ENCODE measurements around the gene ZRANB3. TPM values are rescaled to one million over a fixed set of nuclear protein-coding genes. Genes with fewer than 3 reads are reported as not detected.
"Not testable (repeated sequence)": the region's sequence is repeated elsewhere in the genome, so short reads cannot be mapped to it uniquely, and the experiment has no call there.

Gene ZRANB3
- total RNA-seq, 1 experiment from 2014 or later = 7.9 TPM

DNA sequence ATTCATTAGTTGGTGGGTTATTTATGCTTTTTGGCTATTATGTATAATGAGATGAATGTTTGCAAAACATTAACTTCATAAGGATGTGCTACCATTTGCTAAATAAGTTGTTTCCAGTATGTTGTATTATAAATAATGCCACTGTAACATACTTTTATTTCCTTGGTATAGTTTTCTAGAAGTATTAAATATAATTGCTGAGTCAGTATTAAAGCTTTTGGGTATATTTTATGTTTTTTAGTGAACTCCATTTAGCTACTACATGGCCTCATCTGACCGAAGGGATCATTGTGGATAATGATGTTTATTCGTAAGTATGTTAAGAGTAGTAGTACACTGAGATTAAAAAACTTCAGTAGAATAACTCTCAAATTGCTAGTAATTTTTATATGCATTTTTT lies 405.1 kb downstream of the ZRANB3 start:
- DNase-seq (ENCODE audit: low read depth) = no peak

DNA sequence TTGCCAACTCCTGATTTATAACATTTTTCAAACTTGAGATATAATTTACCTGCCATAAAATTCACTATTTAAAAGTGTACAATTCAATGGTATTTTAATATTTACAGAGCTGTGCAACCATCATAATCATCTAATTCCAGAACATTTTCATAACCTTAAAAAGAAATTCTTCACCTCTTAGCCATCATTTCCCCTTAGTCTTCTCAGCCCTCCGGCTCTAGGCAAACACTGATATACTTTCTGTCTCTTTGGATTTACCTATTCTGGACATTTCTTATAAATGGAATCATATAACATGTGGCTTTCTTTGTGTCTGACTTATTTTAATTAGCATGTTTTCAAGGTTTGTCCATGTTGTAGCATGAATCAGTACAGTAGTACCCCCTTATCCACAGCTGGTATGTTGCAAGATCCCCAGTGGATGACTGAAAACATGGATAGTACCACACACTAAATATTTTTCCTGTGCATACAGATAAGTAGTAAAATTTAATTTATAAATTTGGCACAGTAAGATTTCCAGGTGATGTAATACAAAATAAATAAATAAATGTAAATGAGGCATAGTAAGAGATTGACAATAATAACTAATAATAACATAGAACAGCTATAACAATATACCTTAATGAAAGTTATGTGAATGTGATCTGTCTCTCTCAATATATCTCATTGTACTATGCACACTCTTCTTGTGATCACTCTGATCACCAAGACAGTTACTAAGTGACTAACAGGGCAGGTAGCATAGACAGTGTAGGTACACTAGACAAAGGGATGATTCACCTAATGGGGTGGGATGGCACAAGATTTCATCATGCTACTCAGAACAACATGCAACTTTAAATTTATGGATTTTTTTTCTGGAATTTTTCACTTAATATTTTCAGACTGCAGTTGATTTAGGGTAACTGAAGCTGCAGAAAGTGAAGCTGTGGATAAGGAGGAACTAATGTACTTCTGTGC lies 405.8 kb downstream of the ZRANB3 start:
- no peak for DNase-seq (ENCODE audit: low read depth)

- DNase-seq (ENCODE audit: low read depth) = not testable (repeated sequence)
Observed at GRCh38 chr2:135121658-135122039, 409.4 kb downstream of the ZRANB3 start.

DNA sequence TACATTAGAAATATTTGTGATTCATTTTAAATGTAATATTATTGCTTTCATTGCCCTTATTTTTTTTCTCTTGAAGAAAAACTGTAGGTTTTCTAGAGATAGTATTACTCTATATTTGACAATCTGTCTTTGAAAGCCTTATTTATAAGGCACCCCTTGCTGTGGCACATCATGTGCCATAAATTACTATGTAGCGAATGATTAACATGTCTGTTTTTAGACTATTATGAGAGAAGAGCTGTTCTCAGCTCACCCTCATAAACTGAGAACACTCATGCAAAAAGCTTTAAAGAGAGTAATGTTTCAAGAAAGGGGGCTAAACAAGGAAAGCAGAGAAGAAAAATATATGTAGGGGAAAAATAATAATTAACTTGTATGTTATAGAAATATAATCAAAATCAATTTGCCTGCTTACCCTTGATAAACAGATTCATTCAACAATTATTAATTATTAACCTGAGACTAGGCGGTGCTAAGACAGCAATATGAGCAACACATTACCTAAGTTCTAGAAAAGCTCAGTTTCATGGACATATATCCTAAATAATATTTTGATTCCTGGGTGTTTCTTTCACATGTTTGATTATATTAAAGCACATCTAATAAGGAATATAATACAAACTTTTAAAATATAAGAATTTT lies 409.9 kb downstream of the ZRANB3 start:
- no peak for DNase-seq (ENCODE audit: low read depth)

- no peak for DNase-seq (ENCODE audit: low read depth)
Observed at GRCh38 chr2:135119582-135119981, 411.4 kb downstream of the ZRANB3 start.

GRCh38 chr2:135113322-135113721 lies 417.7 kb downstream of the ZRANB3 start:
- DNase-seq (ENCODE audit: low read depth) = no peak

GRCh38 chr2:135105513-135106316 lies 425.3 kb downstream of the ZRANB3 start:
- not testable (repeated sequence) for DNase-seq (ENCODE audit: low read depth)

- DNase-seq (ENCODE audit: low read depth) = no peak
Observed at GRCh38 chr2:135103843-135104242, 427.2 kb downstream of the ZRANB3 start.

DNA sequence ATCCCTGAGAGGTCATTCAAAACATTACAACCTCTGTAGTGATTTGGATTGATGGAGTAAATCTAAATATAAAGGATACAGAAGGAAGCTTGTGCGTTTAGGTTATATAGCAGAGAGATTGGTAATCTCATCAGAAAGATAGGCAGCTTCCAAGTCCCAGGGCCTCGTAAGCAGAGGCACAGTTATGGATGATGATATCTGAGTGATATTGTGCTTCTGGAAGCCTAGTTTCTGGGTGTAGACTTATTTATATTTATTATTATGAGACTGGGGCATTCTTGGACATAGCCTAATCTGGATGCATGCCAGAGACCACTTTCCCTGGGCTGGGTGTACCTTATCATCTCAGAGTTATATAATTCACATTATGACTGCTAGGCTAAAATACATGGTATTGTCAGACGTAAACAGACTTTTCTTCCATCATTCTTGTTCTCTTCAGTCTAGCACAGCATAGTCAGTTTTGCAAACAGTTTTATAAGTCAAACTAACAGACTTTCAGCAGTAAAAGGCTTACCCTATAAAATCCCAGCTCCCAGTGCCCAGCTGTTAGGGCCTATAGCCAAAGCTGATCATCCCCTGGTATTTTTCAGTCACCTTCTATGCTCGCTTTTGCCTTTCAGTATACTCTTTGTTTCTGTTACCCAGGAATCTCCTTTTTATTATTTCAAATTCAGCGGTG lies 431.1 kb downstream of the ZRANB3 start:
- DNase-seq (ENCODE audit: low read depth) = no peak

DNA sequence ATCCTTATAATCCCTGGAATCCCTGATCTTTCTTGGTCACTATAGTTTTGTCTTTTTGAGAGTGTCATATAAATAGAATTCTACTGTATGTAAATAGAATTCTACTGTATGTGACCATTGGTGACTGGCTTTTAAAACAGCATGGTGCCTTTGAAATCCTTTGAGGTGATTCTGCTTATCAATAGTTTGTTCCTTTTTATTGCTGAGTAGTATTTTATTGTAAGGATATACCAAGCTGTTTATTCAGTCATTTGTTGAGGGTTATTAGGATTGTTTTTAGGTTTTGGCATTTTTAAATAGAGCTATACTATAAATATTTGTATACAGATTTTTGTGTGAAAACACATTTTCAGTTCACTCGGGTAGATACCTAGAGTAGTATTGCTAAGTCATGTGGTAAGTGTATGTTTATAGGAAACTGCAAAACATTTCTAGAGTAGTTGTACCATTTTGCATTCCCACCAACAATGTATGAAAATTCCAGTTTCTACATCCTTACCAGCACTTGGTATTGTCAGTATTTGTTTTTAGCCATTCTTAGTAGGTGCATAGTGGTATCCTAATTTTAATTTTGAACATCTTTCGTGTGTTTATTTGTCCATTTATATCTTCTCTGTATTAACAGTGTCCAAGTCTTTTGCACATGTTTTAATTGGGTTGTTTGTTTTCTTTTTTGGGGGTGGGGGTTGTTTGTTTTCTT lies 433.3 kb downstream of the ZRANB3 start:
- no peak for DNase-seq (ENCODE audit: low read depth)

DNA sequence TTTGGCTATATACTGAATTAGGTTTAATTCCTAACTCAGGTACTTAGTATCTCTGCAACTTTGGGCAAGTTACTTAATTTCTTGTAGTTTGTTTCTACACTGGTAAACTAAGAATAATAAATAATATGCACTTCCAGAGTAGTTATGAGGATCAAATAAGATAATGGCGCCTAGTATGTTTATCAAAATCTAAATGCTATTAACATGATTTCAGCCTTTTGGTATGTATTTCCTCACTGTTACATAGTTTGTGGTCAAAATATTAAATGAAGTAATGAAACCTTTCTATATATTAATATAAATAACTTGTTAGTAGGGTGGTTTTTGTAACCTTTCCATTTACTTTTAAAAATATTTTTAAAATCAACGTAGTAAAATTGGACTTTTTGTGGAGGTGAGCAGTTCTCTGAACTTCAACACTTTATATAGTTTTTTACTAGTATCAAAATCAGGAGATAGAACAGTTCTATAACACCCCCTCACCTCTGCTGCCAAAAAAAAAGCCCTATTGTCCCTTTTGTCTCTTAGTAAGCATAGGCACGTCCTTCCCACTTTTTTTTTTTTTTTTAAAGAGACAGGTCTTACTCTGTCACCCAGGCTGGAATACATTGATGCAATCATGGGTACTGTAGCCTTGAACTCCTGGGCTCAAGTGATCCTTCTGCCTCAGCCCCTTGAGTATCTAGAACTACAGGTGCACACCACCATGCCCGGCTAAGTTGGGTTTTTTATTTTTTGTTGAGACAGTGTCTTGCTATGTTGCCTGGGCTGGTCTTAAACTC lies 434.2 kb downstream of the ZRANB3 start:
- no peak for DNase-seq (ENCODE audit: low read depth)

DNA sequence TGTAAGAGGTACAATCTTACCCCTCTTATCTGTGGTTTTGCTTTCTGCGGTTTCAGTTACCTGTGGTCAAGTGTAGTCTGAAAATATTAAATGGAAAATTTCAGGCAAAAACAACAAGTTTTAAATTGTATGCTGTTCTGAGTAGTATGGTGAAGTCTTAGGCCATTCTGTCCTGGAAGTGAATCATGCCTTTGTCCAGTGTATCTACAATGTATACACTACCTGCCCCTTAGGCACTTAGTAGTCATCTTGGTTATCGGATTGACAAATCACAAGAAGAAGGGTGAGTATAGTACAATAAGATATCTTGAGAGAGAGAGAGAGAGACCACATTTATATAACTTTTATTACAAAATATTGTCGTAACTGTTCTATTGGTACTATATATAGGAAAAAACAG lies 435.4 kb downstream of the ZRANB3 start:
- no peak for DNase-seq (ENCODE audit: low read depth)

DNA sequence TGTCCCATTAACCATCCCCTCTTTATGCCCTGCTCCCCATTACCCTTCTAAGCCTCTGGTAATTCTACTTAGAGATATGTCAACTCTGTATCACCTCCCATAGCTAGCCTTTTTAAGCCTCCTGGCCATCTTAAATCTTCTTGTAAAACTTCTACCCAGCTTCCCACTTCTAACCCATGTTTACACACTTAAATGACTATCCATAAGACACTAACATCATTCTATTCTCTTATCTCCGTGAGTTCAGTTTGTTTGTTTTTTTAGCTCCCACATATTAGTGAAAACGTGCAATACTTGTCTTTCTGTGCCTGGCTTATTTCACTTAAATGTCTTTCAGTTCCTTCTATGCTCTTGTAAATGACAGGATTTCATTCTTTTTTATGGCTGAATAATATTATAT lies 436.5 kb downstream of the ZRANB3 start:
- no peak for DNase-seq (ENCODE audit: low read depth)

DNA sequence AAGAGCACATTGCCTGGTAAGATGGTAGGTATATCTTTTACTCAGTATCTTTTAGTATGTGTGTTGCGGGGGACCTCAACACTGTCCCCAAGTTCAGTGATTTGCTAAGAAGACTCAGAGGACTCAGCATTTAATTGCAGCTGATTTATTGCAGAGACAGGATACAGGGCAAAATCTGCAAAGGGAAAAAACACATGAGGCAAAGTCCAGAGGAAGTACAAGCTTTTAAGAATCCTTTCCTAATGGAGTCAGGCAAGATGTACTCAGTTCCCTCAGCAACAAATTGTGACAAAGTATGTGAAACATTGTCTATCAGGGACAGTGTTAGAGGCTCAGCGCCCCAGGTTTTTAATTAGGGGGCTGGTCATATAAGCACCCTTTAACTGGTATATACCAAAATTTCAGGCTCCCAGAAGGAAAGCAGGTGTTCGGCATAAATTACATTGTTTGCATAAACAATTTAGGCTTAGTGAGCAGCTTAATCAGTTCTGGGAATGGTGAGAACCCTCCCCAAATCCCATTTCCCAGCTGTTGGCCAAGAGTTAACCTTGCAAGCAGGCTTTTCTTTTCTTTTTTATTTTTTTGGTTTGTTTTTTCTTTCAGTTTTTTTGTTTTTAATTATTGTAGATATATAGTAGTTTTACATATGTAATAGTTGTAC lies 437.2 kb downstream of the ZRANB3 start:
- no peak for DNase-seq (ENCODE audit: low read depth)

- DNase-seq (ENCODE audit: low read depth) = no peak
Observed at GRCh38 chr2:135093193-135093592, 437.8 kb downstream of the ZRANB3 start.

DNA sequence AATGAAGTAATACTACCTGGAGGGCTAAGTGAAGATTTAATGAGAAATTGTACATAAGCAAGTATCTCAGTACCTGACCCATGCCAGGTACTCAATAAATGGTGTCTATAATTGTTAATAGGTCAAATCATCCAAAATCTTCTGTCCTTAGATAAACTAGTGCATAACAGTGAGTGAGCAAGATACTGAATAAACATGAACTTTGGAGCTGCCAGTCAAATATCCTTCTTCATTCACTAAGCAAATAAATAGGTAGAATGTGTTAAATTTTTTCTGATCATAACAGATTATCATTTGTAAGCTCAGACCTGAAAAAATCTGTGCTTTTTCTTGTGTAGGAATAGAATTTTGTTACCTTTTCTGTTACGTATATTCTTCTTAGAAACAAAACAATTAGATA lies 439.3 kb downstream of the ZRANB3 start:
- no peak for DNase-seq (ENCODE audit: low read depth)

DNA sequence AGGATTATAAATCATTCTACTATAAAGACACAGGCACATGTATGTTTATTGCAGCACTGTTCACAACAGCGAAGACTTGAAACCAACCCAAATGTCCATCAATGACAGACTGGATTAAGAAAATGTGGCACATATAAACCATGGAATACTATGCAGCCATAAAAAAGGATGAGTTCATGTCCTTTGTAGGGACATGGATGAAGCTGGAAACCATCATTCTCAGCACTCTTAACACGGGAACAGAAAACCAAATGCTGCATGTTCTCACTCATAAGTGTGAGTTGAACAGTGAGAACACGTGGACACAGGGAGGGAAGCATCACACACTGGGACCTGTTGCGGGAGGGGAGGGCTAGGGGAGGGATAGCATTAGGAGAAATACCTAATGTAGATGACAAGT lies 441.4 kb downstream of the ZRANB3 start:
- DNase-seq (ENCODE audit: low read depth) = not testable (repeated sequence)

All from RPMI7951 (cell line).